Smooth muscle cell (in vitro differentiated cells): ENCODE results near the gene CD9. TPM values are rescaled to one million over a fixed set of nuclear protein-coding genes. Genes with fewer than 3 reads are reported as not detected.

Experiments
- DNase-seq: peaks from one replicate; lab custom pipeline; 2025; ENCODE audit not compliant: unreplicated experiment; lab: John Stamatoyannopoulos, UW
- H2AFZ ChIP-seq: fragments of 200-600 bp; sonication (generic); 2 replicates; pipeline ENCODE4 v1.6.0; 2016; ENCODE audit warnings: antibody characterized with exemption, low read depth, mild to moderate bottlenecking
- H3F3A ChIP-seq: fragments of 200-600 bp; sonication (generic); 2 replicates; pipeline ENCODE4 v1.6.0; 2017; ENCODE audit warnings: antibody characterized with exemption, low read depth
- H3K27ac ChIP-seq: fragments of 200-600 bp; sonication (generic); 2 replicates; pipeline ENCODE4 v1.5.1; 2016; ENCODE audit warnings: low read depth, mild to moderate bottlenecking
- H3K27me3 ChIP-seq: fragments of 200-600 bp; sonication (generic); 2 replicates; pipeline ENCODE4 v1.6.1; 2016; ENCODE audit warnings: low read depth, mild to moderate bottlenecking
- H3K36me3 ChIP-seq: fragments of 200-600 bp; sonication (generic); 2 replicates; pipeline ENCODE4 v1.5.1; 2016; ENCODE audit warnings: low read depth
- H3K4me1 ChIP-seq: fragments of 200-600 bp; sonication (generic); 2 replicates; pipeline ENCODE4 v1.5.1; 2016; ENCODE audit warnings: low read depth
- H3K4me2 ChIP-seq: fragments of 200-600 bp; sonication (generic); 2 replicates; pipeline ENCODE4 v1.6.0; 2016; ENCODE audit warnings: mild to moderate bottlenecking
- H3K4me3 ChIP-seq: fragments of 200-600 bp; sonication (generic); 2 replicates; pipeline ENCODE4 v1.5.1; 2016; ENCODE audit warnings: mild to moderate bottlenecking
- H3K79me2 ChIP-seq: fragments of 200-600 bp; sonication (generic); 2 replicates; pipeline ENCODE4 v1.6.0; 2016; ENCODE audit warnings: low read depth, mild to moderate bottlenecking
- H3K9ac ChIP-seq: fragments of 200-600 bp; sonication (generic); 2 replicates; pipeline ENCODE4 v1.6.0; 2016; ENCODE audit warnings: low read depth
- H3K9me3 ChIP-seq: fragments of 200-600 bp; sonication (generic); replicated peaks from 2 replicates; pipeline ENCODE4 v1.5.1; 2016; ENCODE audit warnings: low read depth
- H4K20me1 ChIP-seq: fragments of 200-600 bp; sonication (generic); 2 replicates; pipeline ENCODE4 v1.6.0; 2016; ENCODE audit warnings: low read depth
- WGBS: methylation state at CpG from one replicate; pipeline ENCODE4 v1.1.7; 2016; ENCODE audit warnings: low lambda C conversion rate; 5-methylcytosine and 5-hydroxymethylcytosine counted together
- polyA plus RNA-seq: library from polyadenylated mRNA; unstranded; fragments of >200 nt; fragmentation: Nextera tagmentation; extraction: Ambion mirVana; gene quantifications from 2 replicates; pipeline ENCODE4 v1.2.1, GENCODE V29; 2016
- total RNA-seq: library from RNA; depleted of rRNA; stranded (reverse); fragments of >200 nt; gene quantifications from 2 replicates; pipeline ENCODE4 v1.2.3, GENCODE V29; 2014
- TF ChIP-seq, protein P1 (sequence below): fragments of 200-600 bp; sonication (generic); IDR thresholded peaks from 2 replicates; pipeline ENCODE4 v1.5.1; 2017; ENCODE audit warnings: borderline replicate concordance, mild to moderate bottlenecking, antibody characterized with exemption; ENCODE audit not compliant: insufficient read depth, poor library complexity, severe bottlenecking

CD9 gene
- total and polyA plus RNA-seq, 2 experiments from 2014 or later = 144 to 207 TPM

DNA sequence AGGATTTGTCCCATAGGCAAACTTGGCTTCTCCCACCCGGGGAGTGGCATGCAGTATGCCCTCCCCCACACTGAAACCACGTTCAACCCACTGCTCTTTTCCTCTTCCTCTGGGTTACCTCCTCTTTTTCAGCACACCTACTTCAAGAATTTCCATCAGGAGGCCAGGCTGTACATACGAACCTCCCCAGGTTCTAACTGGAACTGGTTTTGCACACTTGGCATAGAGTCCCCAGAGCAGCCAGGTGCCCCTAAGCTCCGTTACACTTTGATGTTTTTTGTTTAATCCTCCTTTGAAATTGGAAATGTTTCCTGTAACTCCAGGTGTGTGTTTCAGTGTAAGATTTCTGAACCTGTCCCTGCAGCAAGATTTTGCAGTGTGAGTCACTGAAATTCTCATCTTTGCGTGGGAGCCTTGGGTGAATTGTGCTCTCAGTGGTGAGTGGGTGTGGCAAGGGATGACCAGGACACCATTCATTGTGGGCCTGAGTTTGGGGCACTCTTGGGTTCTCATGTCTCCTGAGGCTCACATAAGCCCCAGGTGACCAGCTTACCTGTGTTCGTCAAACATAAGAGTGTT is 18.2 kb downstream of the CD9 start:
- H4K20me1 ChIP-seq = peaks cover 7% of the 10 kb centered on the region
- H3K27ac ChIP-seq = peak overlapping the region; percentile 95
- H3K27me3 ChIP-seq = no peaks in the 10 kb centered on the region
- WGBS = 75% methylated on average over 6 of the region's 6 CpGs
- H2AFZ ChIP-seq = no peak overlapping the region
- no peaks in the 10 kb centered on the region for H3K9me3 ChIP-seq
- H3K36me3 ChIP-seq = no peaks in the 10 kb centered on the region
- no peak overlapping the region for H3K4me2 ChIP-seq
- TF ChIP-seq, protein P1, sequence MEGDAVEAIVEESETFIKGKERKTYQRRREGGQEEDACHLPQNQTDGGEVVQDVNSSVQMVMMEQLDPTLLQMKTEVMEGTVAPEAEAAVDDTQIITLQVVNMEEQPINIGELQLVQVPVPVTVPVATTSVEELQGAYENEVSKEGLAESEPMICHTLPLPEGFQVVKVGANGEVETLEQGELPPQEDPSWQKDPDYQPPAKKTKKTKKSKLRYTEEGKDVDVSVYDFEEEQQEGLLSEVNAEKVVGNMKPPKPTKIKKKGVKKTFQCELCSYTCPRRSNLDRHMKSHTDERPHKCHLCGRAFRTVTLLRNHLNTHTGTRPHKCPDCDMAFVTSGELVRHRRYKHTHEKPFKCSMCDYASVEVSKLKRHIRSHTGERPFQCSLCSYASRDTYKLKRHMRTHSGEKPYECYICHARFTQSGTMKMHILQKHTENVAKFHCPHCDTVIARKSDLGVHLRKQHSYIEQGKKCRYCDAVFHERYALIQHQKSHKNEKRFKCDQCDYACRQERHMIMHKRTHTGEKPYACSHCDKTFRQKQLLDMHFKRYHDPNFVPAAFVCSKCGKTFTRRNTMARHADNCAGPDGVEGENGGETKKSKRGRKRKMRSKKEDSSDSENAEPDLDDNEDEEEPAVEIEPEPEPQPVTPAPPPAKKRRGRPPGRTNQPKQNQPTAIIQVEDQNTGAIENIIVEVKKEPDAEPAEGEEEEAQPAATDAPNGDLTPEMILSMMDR = no peak
- peaks cover 15% of the 10 kb centered on the region for H3K4me1 ChIP-seq
- H3K79me2 ChIP-seq = peaks cover 47% of the 10 kb centered on the region
- peak overlapping the region; percentile 25 for H3K9ac ChIP-seq
- DNase-seq = no peak
- no peak overlapping the region for H3K4me3 ChIP-seq
- peaks cover 8% of the 10 kb centered on the region for H3F3A ChIP-seq

DNA sequence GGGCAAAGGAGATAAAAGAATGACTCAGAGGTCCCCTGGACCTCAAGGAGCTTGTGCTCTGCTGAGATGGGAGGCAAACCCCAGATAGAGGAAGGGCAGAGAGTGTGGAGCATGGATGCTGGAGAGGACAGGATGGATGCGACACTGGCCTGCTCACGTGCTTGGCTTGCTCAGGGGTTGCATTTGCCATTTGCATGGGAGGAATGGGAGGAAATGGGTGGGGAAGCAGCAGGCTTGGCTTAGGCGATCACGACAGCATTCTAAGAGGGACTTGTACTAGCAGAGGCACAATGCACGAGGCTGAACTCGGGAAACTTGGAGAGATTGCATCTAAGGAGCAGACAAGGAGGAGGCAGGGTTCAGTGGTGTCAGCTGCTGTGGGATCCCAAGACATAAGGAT is 19.8 kb downstream of the CD9 start:
- Histone ChIP-seq H4K20me1 (peaks cover 7% of the 10 kb centered on the region), H3F3A (peaks cover 8% of the 10 kb centered on the region), H3K27me3 (no peaks in the 10 kb centered on the region), H3K9ac (no peak overlapping the region), H3K79me2 (peaks cover 54% of the 10 kb centered on the region), H2AFZ (no peak overlapping the region), H3K4me3 (no peak overlapping the region), H3K27ac (peak overlapping the region; percentile 95), H3K36me3 (no peaks in the 10 kb centered on the region), H3K4me2 (no peak overlapping the region), H3K9me3 (no peaks in the 10 kb centered on the region), H3K4me1 (peaks cover 13% of the 10 kb centered on the region)
- TF ChIP-seq, protein P1 = no peak
- no peak for DNase-seq
- 75% methylated on average over 6 of the region's 6 CpGs for WGBS

DNA sequence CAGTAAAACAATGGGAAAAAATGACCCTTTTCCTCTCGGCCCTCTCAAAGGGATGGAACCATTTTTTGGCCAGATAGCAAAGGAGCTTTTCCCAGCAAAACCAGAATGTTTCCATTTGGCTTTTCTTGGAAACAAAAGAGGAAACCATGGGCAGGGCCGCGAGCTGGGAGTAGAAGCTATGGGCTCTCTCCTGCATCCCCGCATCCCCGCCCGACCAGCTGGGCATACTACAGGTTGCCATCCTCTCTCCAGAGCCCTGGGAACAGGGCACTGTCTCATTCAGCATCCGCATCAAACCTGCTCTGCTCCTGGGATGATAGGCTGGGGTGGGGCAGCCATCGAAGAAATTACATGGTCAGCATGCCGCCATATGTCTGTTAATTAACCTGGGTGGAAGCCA is 20.9 kb downstream of the CD9 start:
- peaks cover 7% of the 10 kb centered on the region for H4K20me1 ChIP-seq
- H3K4me3 ChIP-seq = no peak overlapping the region
- H3K27me3 ChIP-seq = no peaks in the 10 kb centered on the region
- H3K4me2 ChIP-seq = no peak overlapping the region
- H3K9ac ChIP-seq = no peak overlapping the region
- H3K27ac ChIP-seq = no peak overlapping the region
- peaks cover 9% of the 10 kb centered on the region for H3F3A ChIP-seq
- peaks cover 10% of the 10 kb centered on the region for H3K4me1 ChIP-seq
- no peaks in the 10 kb centered on the region for H3K36me3 ChIP-seq
- WGBS = 97% methylated on average over 9 of the region's 9 CpGs
- no peak overlapping the region for H2AFZ ChIP-seq
- TF ChIP-seq, protein P1 = no peak
- H3K79me2 ChIP-seq = peaks cover 56% of the 10 kb centered on the region
- DNase-seq = no peak
- no peaks in the 10 kb centered on the region for H3K9me3 ChIP-seq

- Histone ChIP-seq H3K79me2 (peaks cover 56% of the 10 kb centered on the region), H4K20me1 (peaks cover 7% of the 10 kb centered on the region), H3K27ac (peak overlapping the region; percentile 57), H3K4me3 (no peak overlapping the region), H2AFZ (no peak overlapping the region), H3K4me2 (no peak overlapping the region), H3K9me3 (no peaks in the 10 kb centered on the region), H3K36me3 (no peaks in the 10 kb centered on the region), H3F3A (peaks cover 9% of the 10 kb centered on the region), H3K4me1 (peaks cover 10% of the 10 kb centered on the region), H3K27me3 (no peaks in the 10 kb centered on the region), H3K9ac (no peak overlapping the region)
- TF ChIP-seq, protein P1 = no peak
- WGBS = 85% methylated on average over 12 of the region's 12 CpGs
- no peak for DNase-seq
These were observed 22.0 kb downstream of the CD9 start for GRCh38 chr12:6222078-6222654.
